ENCODE measurements around the gene SERPINA6.
"Not testable (repeated sequence)": the region's sequence is repeated elsewhere in the genome, so short reads cannot be mapped to it uniquely, and the experiment has no call there.

Gene SERPINA6

DNA sequence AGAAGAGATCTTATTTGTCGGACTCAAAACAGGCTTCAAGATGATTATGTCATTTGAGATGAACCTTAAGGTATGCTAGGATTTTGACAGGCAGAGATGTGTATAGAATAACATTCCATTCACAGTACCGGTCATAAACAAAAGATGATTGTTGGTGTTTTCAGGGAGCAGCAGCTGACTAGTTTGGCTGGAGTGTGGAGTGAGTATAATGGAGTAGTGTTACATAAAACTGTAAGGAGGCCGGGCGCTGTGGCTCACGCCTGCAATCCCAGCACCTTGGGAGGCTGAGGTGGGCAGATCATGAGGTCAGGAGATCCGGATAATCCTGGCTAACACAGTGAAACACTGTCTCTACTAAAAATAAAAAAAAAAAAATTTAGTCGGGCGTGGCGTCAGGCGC, 54.0 kb downstream of the SERPINA6 start:
- TF ChIP-seq, protein P1, sequence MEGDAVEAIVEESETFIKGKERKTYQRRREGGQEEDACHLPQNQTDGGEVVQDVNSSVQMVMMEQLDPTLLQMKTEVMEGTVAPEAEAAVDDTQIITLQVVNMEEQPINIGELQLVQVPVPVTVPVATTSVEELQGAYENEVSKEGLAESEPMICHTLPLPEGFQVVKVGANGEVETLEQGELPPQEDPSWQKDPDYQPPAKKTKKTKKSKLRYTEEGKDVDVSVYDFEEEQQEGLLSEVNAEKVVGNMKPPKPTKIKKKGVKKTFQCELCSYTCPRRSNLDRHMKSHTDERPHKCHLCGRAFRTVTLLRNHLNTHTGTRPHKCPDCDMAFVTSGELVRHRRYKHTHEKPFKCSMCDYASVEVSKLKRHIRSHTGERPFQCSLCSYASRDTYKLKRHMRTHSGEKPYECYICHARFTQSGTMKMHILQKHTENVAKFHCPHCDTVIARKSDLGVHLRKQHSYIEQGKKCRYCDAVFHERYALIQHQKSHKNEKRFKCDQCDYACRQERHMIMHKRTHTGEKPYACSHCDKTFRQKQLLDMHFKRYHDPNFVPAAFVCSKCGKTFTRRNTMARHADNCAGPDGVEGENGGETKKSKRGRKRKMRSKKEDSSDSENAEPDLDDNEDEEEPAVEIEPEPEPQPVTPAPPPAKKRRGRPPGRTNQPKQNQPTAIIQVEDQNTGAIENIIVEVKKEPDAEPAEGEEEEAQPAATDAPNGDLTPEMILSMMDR (IDR thresholded peaks at IDR 0.05; ENCODE audit: control extremely low read depth, extremely low read depth, low read depth, missing control alignments), result no peak
- ChIA-PET CTCF (no interaction called here), POLR2A (no interaction called here)
- DNase-seq (ENCODE audit: extremely low spot score), result no peak

DNA sequence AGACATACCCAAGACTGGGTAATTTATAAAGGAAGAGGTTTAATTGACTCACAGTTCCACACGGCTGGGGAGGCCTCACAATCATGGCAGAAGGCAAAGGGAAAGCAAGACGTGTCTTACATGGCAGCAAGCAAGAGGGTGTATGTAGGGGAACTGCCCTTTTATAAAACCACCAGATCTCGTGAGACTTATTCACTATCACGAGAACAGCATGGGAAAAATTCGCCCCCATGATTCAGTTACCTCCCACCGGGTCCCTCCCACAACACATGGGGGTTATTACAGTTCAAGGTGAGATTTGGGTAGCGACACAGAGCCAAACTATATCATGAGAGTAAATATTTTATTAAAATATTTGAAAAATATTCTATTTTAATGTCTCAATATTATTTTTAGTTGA, 54.6 kb downstream of the SERPINA6 start:
- POLR2A ChIA-PET; CTCF ChIA-PET; DNase-seq (ENCODE audit: extremely low spot score): not testable (repeated sequence)

DNA sequence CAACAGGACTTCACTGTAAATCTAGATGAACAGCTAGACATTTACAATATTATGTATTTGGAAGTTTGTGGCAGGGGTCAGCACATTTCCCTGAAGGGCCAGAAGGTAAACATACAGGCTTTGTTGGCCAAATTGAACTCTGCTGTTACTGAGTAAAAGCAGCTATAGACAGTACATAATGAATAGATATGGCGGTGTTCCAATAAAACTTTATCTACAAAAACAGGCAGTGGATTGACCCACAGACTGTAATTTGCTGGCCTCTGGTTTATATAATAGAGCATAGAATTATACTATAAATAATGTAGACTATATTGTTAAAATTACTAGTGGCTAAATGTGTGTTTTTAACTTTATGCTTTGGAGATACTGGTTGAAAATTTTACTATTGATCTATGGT, 55.8 kb downstream of the SERPINA6 start:
- no peak for DNase-seq (ENCODE audit: extremely low spot score)
- ChIA-PET POLR2A (no interaction called here), CTCF (interaction anchor here (1.2 kb wide), 1 partner anchor 21 kb away, joined by 3 read pairs; no protein-coding TSS in a partner anchor)
- TF ChIP-seq, protein P1 (IDR thresholded peaks at IDR 0.05; ENCODE audit: control extremely low read depth, extremely low read depth, low read depth, missing control alignments), result no peak

DNA sequence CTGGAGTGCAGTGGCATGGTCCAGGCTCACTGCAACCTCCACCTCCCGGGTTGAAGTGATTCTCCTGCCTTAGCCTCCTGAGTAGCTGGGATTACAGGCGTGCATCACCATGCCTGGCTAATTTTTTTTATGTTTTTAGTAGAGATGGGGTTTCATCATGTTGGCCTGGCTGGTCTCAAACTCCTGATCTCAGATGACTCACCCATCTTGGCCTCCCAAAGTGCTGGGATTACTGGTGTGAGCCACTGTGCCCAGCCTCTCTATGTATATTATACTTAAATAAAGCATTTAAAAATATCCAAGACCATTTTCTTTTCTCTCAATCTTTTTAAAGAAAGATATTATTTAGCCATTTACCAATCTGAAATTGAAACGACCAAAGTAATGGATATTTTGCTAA, 58.9 kb downstream of the SERPINA6 start:
- POLR2A ChIA-PET; DNase-seq (ENCODE audit: extremely low spot score); CTCF ChIA-PET: not testable (repeated sequence)
